ENCODE results near the gene PSD2.
A peak's percentile ranks its signal among the peaks of the same experiment; 100 is the strongest.

PSD2 gene

GRCh38 chr5:139772089-139772791 is 23.4 kb upstream of the PSD2 start:
- TF ChIP-seq, protein P1, sequence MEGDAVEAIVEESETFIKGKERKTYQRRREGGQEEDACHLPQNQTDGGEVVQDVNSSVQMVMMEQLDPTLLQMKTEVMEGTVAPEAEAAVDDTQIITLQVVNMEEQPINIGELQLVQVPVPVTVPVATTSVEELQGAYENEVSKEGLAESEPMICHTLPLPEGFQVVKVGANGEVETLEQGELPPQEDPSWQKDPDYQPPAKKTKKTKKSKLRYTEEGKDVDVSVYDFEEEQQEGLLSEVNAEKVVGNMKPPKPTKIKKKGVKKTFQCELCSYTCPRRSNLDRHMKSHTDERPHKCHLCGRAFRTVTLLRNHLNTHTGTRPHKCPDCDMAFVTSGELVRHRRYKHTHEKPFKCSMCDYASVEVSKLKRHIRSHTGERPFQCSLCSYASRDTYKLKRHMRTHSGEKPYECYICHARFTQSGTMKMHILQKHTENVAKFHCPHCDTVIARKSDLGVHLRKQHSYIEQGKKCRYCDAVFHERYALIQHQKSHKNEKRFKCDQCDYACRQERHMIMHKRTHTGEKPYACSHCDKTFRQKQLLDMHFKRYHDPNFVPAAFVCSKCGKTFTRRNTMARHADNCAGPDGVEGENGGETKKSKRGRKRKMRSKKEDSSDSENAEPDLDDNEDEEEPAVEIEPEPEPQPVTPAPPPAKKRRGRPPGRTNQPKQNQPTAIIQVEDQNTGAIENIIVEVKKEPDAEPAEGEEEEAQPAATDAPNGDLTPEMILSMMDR (IDR thresholded peaks at IDR 0.05; ENCODE audit: borderline replicate concordance, insufficient read depth, low read depth, low read length), result no peak
- H3K4me3 ChIP-seq (ENCODE audit: low read depth, low read length), result no peak overlapping the region

- TF ChIP-seq, protein P1 (IDR thresholded peaks at IDR 0.05; ENCODE audit: borderline replicate concordance, insufficient read depth, low read depth, low read length), result no peak
- no peak overlapping the region for H3K4me3 ChIP-seq (ENCODE audit: low read depth, low read length)
These were observed 22.5 kb upstream of the PSD2 start for GRCh38 chr5:139772927-139773690.

DNA sequence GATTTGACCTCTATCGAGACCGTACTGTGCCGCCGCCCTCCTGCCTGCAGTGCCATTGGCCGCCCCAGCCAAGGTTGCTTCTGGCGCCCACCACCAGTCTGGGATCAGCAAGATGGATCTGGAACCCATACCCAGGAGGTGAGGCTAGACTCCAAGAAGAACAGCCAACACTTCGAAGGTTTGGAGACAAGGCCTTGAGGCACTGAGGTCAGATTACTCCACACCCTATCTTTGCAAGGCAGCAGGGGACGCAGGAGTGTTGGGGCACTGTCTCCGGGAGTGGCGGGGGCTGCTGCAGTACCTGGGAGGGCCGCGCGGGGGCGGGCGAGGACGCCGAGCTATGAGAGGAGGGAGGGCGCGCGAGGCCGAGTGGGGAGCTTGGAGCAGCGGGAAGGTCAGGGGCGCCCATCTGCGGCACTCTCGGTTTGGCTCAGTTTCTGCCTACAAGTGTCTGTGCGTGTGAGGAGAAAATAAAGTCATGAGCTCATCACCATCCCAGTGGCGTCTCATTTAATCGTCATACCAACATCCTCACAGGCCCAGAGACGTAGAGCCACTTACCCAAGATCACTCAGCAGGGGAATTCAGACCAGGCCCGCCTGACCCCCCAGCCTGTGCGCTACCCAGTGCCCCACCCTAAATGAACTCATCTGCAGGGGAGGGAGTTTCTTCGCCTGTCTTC is 20.5 kb upstream of the PSD2 start:
- H3K4me3 ChIP-seq (ENCODE audit: low read depth, low read length), result no peak overlapping the region
- TF ChIP-seq, protein P1 (IDR thresholded peaks at IDR 0.05; ENCODE audit: borderline replicate concordance, insufficient read depth, low read depth, low read length), result peak; percentile 97

DNA sequence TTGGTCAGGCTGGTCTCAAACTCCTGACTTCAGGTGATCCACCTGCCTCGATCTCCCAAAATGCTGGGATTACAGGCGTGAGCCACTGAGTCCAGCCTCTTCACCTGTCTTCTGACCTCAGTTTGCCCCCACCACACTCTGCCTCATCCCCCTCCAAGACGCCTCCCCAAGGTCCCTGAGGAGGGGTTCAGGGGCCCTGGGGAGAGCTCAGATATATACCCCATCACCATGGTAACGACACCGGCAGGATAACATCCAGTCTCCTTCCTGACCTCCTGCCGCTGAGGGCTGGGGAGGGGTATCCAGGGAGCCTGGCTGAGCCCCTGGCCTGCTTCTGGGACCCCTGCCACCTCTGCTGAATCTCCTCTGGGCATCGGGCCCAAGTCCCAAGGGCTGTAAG is 19.7 kb upstream of the PSD2 start:
- TF ChIP-seq, protein P1 (IDR thresholded peaks at IDR 0.05; ENCODE audit: borderline replicate concordance, insufficient read depth, low read depth, low read length), result no peak
- no peak overlapping the region for H3K4me3 ChIP-seq (ENCODE audit: low read depth, low read length)

DNA sequence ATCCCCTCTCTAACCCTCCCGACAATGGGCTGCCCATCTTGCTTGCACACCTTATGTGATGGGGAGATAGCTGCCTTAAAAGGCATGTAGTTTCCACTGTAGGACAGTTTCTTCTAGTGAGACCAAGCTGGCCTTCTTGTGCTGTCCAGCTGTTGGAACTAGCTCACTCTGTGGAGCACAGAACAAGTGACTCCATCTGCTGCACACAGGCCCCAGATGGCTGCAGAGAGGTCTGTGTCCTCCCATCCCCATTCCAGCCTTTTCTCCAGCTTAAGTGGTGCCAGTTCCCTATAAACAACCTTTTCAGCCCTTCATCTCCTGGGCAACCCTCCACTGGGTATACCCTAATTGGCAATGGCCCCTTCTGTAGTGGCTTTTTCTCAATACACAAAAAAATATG is 18.7 kb upstream of the PSD2 start:
- TF ChIP-seq, protein P1 (IDR thresholded peaks at IDR 0.05; ENCODE audit: borderline replicate concordance, insufficient read depth, low read depth, low read length), result no peak
- H3K4me3 ChIP-seq (ENCODE audit: low read depth, low read length), result no peak overlapping the region

- no peak overlapping the region for H3K4me3 ChIP-seq (ENCODE audit: low read depth, low read length)
- TF ChIP-seq, protein P1 (IDR thresholded peaks at IDR 0.05; ENCODE audit: borderline replicate concordance, insufficient read depth, low read depth, low read length), result no peak
These were observed 12.1 kb upstream of the PSD2 start for GRCh38 chr5:139783436-139783965.
